HG03175 (cell line): ENCODE results near the gene CHCHD5.
"Not testable (repeated sequence)": the region's sequence is repeated elsewhere in the genome, so short reads cannot be mapped to it uniquely, and the experiment has no call there.

Experiments used
- ATAC-seq: cut with Tn5 transposase; IDR thresholded peaks from one replicate; pipeline ENCODE4 v1.9.1; 2021; ENCODE audit warnings: mild to moderate bottlenecking, moderate library complexity; ENCODE audit not compliant: unreplicated experiment

Gene CHCHD5

GRCh38 chr2:112585873-112586464 lies 1.6 kb downstream of the CHCHD5 start:
- ATAC-seq = no peak

- ATAC-seq = no peak
Measured at GRCh38 chr2:112588611-112589045, 4.2 kb downstream of the CHCHD5 start.

- no peak for ATAC-seq
Measured at GRCh38 chr2:112591413-112591812, 7.0 kb downstream of the CHCHD5 start.

DNA sequence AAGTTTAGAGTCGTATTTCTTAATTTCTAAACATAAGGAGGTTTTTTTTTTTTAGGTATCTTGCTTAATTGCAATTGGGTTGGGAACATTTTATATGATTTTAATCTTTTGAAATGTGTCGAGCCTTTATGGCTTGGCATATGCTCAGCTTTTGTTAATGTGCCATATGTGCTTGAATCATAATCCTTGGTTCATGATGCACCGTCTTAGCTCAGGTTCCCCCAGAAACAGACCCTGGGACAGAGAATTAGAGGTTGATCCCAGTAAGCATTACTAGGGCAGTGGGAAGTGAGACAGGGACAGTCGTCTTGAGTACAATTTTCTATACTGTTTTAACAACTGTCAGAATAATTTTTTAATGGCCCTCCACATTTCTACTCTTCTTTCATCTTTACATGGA lies 9.3 kb downstream of the CHCHD5 start:
- no peak for ATAC-seq

DNA sequence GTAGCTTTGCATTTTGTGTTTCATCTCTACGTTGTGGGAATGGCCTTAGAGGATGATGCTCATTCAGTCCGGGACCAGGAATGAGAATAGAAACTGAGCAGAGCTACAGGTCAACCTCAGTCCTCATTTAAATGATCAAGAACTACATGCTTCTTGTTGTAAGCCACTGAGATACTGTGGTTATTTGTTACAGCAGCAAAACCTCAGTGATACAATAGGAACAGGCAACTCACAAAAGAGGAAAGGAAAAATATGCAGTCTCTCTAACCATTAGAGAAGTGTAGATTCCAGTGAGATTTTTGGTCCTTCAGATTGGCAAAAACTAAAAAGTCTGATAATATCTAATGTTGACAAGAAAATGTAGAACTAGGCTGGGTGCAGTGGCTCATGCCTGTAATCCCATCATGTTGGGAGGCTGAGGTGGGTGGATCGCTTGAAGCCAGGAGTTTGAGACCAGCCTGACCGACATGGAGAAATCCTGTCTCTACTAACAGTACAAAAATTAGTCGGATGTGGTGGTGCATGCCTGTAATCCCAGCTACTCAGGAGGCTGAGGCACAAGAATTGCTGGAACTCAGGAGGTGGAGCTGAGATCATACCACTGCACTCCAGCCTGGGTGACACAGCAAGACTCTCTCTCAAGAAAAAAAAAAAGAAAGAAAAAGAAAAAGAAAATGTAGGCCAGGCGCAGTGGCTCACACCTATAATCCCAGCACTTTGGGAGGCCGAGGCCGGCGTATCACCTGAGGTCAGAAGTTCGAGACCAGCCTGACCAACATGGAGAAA lies 13.3 kb downstream of the CHCHD5 start:
- ATAC-seq = no peak

DNA sequence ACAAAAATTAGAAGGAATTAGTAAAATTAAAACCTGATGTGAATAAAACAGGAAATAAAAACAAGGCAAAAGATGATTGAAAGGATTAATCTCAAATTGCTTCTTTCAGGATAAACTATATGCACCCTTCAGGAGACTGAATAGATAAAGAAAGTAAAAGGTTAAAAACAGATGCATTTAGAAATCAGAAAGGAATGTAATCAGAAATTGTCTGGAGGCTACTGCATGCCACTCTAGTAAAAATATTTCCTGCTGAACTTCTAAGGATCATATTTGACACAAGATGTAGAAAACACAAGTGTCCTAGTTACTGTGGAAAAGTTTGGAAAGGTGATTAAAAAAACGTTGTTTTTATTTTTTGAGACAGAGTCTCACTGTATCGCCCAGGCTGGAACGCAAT lies 16.2 kb downstream of the CHCHD5 start:
- no peak for ATAC-seq

DNA sequence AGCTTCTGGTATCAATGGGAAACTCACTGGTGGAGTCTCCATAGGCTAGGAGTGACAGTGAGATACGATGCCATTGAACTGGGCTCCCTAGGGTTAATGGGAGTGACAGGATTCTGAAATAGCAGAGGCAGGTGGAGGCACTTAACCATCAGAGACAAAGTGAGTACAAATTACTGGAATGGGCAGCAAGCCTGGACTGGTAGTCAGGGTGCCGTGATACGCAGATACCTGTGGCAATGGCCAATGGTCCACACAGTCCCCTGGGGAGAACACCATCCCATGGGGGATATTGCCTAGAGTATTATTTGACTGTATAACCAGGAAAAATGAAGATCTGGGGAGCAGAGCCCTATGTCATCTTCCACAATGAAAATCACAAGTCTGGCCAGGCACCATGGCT lies 17.3 kb downstream of the CHCHD5 start:
- no peak for ATAC-seq

DNA sequence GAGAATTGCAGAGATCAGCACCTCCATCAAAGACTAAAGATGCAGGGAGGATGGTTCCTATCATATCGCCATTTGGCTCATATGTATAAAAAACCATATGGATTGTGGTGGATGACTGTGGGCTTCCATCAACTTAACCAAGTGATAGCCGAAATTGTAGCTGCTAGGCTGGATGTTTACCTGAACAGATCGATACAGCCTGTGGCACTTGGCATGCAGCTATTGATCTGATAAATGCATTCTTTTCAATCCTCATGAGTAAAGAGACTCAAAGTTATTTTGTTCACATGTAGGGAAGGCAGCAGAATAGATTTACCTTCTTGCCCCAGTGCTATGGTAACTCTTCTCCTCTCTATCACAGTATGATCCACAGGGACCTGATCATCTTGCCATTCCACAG lies 18.5 kb downstream of the CHCHD5 start:
- ATAC-seq = no peak

DNA sequence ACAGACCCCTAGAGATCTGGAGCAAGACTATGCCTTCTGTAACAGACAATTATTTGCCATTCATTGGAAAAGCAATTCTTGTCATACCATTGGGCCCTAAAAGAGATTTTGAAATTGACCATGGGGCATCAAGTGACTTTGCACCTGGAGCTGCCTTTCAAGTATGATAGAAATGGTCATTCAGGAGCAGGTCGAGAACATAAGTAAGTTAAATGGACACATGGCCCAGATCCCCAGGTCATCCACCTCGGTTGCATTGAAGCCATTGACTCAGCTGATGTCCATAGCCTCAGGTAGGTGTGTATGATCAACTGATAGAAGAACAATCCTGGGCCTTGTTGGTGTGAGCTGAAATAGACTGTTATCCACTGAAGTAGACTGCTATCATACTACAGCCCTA lies 19.3 kb downstream of the CHCHD5 start:
- ATAC-seq = no peak

- no peak for ATAC-seq
Measured at GRCh38 chr2:112604952-112605351, 20.5 kb downstream of the CHCHD5 start.

GRCh38 chr2:112605926-112606325 lies 21.5 kb downstream of the CHCHD5 start:
- no peak for ATAC-seq

DNA sequence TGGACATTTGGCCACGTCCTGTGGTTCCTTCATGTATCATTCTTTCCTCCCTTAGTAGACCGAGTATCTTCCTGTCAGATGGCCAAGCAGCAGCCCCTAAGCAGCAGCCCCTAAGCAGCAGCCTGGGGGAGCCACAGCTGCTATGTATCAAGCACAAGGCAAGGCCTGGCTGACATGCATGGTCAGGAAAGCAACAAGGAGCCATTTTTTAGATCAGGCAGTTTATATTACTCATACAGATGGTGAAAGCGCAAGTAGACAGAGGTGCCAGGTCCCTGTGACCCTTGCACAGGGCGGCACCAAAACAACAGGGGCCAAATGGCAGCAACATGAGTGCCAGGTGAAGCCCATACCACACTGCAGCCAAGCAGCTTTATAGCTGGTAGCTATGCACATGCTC lies 22.1 kb downstream of the CHCHD5 start:
- no peak for ATAC-seq

DNA sequence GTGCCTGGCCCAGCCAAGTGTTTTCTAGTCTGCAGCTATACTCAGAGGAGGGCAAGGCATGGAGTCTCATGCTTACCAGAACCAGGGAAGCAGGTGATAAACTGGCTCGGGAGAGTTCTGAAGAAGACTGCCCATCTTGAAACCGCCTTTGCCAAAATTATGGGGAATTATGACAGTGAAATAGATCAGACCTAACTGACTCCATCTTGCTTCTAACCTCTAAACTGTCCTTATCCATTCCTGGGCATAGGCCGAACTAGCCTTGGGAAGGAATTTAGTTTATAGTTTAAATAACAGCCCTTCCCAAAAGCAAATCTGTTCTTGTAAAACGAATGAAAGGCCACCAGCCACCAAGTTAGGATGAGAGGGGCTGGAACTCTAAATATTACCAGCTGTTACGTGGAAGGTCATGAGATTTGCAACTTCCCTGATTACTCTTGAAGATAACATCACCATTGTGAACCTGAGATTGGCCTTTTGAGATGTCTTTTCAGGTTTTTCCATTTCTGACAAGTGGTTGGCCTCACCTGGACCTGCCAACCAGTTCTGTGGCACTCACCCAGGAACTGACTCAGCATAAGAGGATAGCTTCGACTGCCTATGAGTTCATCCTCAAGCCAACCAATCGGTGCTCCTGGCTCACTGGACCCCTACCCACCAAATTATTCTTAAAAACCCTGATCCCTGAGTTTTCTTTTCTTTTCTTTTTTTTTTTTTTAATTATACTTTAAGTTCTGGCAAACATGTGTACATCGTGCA lies 23.4 kb downstream of the CHCHD5 start:
- no peak for ATAC-seq

DNA sequence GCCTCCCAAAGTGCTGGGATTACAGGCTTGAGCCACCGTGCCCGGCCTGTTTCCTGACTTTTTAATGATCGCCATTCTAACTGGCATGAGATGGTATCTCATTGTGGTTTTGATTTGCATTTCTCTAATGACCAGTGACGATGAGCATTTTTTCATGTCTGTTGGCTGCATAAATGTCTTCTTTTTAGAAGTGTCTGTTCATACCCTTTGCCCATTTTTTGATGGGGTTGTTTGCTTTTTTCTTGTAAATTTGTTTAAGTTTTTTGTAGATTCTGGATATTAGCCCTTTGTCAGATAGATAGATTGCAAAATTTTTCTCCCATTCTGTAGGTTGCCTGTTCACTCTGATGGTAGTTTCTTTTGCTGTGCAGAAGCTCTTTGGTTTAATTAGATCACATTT lies 24.9 kb downstream of the CHCHD5 start:
- ATAC-seq = not testable (repeated sequence)

DNA sequence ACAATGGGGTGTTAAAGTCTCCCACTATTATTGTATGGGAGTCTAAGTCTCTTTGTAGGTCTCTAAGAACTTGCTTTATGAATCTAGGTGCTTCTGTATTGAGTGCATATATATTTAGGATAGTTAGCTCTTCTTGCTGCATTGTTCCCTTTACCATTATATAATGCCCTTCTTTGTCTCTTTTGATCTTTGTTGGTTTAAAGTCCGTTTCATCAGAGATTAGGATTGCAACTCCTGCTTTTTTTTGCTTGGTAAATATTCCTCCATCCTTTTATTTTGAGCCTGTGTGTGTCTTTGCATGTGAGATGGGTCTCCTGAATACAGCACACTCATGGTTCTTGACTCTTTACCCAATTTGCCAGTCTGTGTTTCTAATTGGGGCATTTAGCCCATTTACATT lies 27.9 kb downstream of the CHCHD5 start:
- not testable (repeated sequence) for ATAC-seq

DNA sequence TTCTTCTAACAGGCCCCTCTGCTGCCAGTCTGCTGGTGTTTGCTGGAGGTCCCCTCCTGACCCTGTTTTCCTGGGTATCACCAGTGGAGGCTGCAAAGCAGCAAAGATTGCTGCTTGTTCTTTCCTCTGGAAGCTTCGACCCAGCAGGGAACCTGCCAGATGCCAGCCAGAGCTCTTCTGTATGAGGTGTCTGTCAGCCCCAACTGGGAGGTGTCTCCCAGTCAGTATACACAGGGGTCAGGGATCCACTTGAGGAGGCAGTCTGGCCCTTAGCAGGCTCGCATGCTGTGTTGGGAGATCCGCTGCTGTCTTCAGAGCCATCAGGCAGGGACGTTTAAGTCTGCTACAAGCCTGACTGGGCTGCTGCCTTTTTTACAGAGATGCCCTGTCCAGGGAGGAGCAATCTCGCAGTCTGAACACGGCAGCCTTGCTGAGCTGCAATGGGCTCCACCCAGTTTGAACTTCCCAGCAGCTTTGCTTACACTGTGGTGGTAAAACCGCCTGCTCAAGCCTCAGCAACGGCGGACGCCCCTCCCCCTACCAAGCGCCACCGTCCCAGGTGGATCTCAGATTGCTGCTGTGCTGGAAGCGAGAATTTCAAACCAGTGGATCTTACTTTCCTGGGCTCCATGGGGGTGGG lies 29.9 kb downstream of the CHCHD5 start:
- no peak for ATAC-seq

- ATAC-seq = no peak
Measured at GRCh38 chr2:112615051-112615450, 30.6 kb downstream of the CHCHD5 start.

- ATAC-seq = not testable (repeated sequence)
Measured at GRCh38 chr2:112615798-112616197, 31.4 kb downstream of the CHCHD5 start.

DNA sequence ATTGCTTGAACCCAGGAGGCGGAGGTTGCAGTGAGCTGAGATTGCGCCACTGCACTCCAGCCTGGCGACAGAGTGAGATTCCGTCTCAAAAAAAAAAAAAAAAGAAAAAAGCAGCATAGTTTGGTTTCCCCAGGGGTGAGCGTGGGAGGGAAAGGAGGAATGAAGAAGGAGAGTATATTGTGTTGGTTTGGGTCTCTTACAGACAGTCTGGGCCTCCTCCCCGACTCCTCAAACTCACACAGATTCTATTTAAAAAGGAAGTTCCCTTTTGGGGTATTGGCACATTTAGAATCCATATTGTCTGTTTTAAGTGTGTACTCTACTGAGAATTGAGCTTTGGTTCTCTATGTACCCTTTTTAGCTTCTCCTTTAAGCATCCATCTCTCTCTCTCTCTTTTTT lies 34.0 kb downstream of the CHCHD5 start:
- no peak for ATAC-seq

- ATAC-seq = no peak
Measured at GRCh38 chr2:112621790-112622527, 37.5 kb downstream of the CHCHD5 start.

- ATAC-seq = no peak
Measured at GRCh38 chr2:112622528-112622849, 38.1 kb downstream of the CHCHD5 start.
